Stimulated activated CD4-positive, alpha-beta T cell treated with anti-CD3 and anti-CD28 coated beads, TNF-alpha, amount 100 ng/mL, for 48 hours (primary cell): Measurements from ENCODE around the gene ASL.
A peak's percentile ranks its signal among the peaks of the same experiment; 100 is the strongest.
"Not testable (repeated sequence)": the region's sequence is repeated elsewhere in the genome, so short reads cannot be mapped to it uniquely, and the experiment has no call there.

ENCODE experiments used
- DNase-seq, 3 donors: peaks; one replicate each; pipeline ENCODE4 v3.0.0-alpha.2; 2020; ENCODE audit warnings: low read depth in 3 of 3

Gene ASL

GRCh38 chr7:66075590-66076461, at the start of gene ASL:
ASL (plus strand) TSS chr7:66075819; CDS start chr7:66076082, 263 bp downstream.
- peak; percentile 77 to 92 (median 82) for DNase-seq

GRCh38 chr7:66028342-66028741, 47.3 kb upstream of the ASL start:
- DNase-seq = not testable (repeated sequence)

- DNase-seq = no peak
These were observed 41.9 kb upstream of the ASL start for GRCh38 chr7:66033471-66034385.

- DNase-seq = not testable (repeated sequence)
These were observed 41.1 kb upstream of the ASL start for GRCh38 chr7:66034436-66035010.

DNA sequence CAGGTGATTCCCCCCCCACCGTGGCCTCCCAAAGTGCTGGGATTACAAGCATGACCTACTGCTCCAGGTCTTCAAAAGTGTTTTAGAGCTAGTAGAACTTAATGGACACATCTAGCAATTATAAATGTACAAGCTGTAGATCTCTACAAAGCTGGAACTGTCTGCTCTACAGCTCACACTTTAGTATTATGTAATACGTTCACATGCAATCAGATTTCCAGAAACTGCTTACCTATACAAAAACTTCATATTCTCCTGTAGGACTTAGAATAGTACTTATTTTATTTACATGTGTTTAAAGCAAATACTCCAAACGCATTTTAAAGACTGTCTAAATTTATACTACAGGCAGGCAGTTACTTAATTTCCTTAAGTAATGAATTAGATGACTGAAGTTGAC, 39.2 kb upstream of the ASL start:
- no peak for DNase-seq

- DNase-seq = no peak
These were observed 38.8 kb upstream of the ASL start for GRCh38 chr7:66036788-66037187.

GRCh38 chr7:66039094-66039670, 36.4 kb upstream of the ASL start:
- DNase-seq = no peak

GRCh38 chr7:66043681-66044497, 31.7 kb upstream of the ASL start:
- DNase-seq = peak in 1 of 3 donors; percentile 29

DNA sequence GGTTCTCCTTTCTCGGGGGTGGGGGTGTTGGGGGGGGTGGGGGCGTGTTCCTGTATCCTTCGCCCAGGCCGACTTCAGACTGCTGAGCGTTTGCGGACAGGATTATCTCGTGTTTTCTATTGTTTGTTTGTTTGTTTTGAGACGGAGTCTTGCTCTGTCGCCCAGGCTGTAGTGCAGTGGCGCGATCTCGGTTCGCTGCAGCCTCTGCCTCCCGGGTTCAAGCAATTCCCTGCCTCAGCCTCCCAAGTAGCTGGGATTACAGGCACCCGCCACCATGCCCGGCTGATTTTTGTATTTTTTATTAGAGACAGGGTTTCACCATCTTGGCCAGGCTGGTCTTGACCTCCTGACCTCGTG, 31.1 kb upstream of the ASL start:
- DNase-seq = not testable (repeated sequence)

GRCh38 chr7:66047426-66047825, 28.2 kb upstream of the ASL start:
- no peak for DNase-seq

- not testable (repeated sequence) for DNase-seq
These were observed 25.7 kb upstream of the ASL start for GRCh38 chr7:66049886-66050285.

DNA sequence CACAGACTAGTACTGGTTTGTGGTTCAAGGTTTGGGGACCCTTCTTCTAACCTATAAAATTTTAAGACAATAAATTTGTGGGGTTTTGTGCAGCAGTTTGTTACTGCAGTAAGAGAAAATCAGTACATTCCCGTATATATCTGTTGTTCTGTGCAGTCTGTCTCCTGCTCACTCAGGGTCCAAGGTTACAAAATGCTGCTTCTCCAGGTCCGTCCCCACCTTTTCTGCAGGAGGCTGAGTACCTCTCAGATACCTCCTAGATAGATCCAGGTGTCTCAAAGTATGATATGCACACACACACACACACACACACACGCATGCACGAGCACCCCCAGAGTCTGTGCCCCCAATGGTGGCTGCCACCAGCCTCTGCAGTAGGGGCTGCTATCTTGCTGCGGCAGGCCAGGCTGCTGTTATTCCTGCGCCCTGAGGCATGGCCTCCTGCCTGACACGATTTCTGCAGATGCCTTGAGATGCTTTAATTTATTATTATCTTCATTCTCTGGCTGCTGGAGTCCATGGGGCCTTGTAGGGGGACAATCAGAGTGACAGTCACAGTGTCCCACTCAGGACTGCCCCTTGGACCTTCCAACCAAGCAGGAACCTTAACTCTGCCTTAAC, 25.2 kb upstream of the ASL start:
- DNase-seq = no peak

DNA sequence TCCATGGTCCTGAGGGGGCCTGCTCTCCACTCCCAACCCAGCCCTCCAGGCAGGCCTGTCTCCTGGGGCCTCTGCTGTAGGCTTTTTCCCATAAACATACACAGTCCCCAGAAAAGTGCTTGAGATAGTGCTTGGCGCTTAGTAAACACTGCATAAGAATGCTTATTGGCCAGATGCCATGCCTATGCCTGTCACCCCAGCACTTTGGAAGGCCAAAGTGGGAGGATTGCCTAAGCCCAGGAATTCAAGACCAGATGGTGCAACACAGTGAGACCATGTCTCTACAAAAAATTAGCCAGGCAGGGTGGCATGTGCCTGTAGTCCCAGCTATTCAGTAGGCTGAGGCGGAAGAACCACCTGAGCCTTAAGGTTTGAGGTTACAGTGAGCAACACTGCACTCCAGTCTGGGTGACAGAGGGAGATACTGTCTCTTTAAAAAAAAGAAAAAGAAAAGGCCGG, 24.6 kb upstream of the ASL start:
- no peak for DNase-seq

- no peak for DNase-seq
These were observed 23.2 kb upstream of the ASL start for GRCh38 chr7:66052447-66052846.

DNA sequence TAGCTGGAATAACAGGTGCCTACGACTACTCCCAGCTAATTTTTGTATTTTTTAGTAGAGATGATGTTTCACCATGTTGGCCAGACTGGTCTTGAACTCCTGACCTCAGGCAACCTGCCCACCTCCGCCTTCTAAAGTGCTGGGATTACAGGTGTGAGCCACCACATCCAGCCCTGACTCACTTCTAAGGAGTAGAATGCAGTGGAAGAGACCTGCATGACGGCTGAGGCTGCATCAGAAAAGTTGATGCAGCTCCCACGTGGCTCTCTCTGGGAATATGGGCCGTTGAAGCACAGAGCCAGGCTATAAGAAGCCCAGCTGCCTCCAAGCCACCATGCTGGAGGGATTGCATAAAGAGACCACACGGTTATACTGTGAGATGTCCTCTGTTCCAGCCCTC, 21.6 kb upstream of the ASL start:
- DNase-seq = no peak

GRCh38 chr7:66055321-66055956, 20.2 kb upstream of the ASL start:
- DNase-seq = no peak

DNA sequence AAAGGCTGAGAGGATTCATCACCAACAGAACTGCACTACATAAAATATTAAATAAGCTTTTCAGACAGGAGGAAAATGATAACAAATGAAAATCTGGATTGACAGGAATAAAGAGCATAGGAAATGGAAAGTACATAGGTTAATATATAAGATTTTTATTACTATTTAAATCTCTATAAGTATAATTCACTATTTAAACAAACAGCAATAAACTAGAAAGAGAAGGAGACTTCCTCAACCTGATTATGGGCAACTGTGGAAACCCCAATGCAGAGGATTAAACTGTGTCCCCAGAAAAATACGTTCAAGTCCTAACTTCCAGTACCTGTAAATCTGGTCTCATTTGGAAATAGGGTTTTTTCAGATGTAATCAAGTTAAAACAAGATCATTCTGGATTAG, 14.8 kb upstream of the ASL start:
- no peak for DNase-seq

DNA sequence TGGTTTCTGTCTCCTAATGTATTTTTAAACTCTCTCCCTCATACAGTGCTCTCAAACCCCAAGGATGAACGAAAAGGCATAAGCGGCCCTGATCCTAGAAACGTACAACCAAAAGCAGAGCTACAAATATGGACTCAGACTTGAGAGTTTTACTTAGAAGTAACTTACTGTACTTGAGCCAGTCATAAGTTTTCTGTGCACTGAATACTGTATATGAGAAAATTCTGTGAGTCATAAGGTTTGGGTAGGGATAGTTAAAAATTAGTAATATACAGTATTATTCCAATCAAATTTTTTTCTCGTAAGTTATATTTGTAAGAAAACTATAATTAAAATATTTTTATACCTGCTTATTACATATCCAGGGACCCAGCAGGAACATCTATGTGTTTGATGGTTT, 5.9 kb upstream of the ASL start:
- DNase-seq = no peak

- no peak for DNase-seq
These were observed 5.4 kb upstream of the ASL start for GRCh38 chr7:66070222-66070621.

DNA sequence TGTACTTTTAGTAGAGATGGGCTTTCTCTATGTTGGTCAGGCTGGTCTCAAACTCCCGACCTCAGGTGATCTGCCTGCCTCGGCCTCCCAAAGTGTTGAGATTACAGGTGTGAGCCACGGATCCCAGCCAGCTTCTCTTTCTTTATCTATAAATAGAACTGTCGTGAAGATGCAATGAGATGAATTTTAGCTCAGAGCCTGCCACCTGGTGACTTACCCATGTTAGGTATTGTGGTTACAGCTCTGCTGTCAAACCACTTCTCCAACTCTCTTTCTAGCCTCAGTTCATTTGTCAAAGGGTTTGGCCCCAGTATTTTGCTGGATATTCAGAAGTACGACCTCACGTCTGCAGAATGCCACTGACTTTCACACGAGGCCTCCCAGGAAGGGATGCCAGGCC, 3.4 kb upstream of the ASL start:
- DNase-seq = not testable (repeated sequence)
